Suppressor macrophage treated with lipopolysaccharide for 1 hour (primary cell): ENCODE measurements around the gene SAG.

Experiments used
- DNase-seq, 3 donors: peaks; one replicate each; pipeline ENCODE4 v3.0.0-alpha.2; 2020 to 2022

SAG gene

DNA sequence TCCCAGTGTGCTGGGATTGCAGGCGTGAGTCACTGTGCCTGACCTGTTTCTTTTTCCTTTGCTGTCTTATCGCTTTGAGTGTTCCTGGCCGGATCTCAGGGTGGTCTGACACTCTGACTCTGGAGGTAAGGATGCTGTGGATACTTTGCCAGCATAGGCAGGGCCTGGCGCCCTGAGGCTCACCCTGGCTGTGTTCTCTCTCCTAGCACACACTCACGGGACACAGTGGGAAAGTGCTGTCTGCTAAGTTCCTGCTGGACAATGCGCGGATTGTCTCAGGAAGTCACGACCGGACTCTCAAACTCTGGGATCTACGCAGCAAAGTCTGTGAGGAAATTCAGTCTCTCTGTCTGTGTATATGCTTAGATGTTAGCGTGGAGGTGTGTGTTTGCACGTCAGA lies 18.0 kb upstream of the SAG start:
- no peak for DNase-seq

DNA sequence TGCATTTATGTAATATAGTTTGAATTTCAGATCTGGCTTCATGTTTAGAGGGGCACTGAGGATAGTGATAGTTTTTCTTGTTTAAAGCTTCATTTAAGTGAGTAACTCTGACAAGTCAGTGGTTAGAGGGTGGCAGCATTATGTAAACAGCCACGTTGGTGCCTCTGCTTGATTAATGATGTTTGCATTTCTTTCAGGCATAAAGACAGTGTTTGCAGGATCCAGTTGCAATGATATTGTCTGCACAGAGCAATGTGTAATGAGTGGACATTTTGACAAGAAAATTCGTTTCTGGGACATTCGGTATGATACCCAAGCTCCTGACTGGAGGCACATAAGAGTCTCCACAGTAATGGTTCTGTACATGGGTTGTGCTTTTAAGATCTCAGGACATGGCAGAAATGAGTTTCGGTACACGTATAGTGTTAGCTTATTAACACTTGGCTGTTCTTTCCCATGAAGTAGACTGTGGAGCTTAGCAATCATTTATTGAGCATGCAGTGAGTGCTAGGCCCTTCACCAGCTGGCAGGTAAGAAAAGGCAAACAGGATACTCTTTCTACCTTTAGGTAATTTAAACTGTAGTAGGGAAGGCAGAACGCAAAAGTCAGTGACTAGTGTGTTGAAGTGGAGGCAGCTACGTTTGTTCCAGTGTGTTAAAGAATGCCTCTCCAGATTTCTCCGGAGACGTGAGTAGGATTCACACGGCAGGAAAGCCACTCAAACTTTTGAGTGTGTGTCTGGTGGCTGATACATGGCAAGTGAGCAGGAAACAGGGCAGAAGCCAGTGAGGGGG lies 17.4 kb upstream of the SAG start:
- no peak for DNase-seq

DNA sequence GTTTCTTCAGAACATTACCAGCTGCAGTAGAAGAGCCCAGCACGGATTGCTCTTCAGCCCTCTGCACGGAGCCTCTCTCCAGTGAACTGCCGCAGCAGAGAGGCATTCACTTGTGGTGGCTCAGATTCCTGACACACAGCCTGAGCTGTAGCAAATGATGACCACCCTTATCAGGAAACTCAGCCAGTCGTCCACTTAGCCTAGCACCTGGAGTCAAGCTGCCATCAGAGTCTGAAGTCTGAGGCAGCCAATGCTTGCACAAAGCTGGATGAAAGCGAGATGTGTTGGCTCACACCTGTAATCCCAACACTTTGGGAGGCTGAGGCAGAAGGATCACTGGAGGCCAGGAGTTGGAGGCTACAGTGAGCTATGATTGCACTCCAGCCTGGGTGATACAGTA lies 11.7 kb upstream of the SAG start:
- DNase-seq: no peak

DNA sequence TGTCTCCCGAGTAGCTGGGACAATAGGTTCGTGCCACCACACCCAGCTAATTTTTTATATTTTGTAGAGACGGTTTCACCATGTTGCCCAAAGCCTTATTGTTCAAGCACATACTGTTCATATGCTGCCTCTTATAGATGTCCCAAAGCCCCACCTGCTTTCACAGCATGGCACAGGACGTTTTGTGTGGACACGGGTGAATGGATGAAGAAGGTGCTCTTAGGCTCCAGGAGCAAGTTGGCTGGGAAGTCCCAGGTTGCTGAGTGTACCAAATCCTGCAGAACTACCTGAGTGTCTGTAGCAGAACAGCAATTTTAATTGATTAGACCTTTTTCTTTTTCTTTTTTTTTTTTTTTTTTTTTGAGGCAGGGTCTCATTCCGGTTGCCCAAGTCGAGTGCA lies 10.5 kb upstream of the SAG start:
- no peak for DNase-seq

DNA sequence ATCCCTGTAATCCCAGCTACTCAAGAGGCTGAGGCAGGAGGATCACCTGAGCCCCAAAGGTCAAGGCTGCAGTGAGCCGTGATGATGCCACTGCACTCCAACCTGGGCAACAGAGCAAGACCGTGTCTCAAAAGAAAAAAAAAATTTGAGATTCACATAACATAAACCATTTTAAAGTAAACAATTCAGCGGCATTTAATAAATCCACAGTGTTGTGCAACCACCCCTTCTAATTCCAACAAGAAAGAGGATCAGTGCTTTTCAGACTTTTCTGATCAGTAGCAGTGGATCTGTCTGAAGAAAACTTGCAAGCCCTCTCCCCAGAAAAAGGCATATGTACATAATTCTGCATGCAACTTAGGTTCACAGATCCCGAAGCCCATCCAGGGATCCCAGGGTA lies 7.2 kb upstream of the SAG start:
- no peak for DNase-seq

DNA sequence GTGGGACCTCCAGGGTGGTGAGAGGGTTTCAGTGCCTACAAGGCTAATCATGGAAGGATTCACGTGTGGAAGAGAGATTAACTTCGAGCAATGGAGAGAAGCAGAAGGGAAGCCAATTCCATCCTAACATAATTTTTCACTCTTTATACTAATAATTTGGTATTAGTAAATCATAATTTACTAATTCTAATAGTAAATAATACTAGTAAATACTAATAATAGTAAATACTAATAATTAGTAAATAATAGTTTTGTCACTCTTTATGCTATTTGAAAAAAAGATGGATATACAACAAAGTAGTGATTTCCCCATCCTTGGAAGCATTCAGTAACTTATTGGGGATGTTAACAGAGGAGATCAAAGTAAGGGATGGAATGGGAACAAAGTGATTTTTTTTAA lies 6.4 kb upstream of the SAG start:
- DNase-seq: no peak

DNA sequence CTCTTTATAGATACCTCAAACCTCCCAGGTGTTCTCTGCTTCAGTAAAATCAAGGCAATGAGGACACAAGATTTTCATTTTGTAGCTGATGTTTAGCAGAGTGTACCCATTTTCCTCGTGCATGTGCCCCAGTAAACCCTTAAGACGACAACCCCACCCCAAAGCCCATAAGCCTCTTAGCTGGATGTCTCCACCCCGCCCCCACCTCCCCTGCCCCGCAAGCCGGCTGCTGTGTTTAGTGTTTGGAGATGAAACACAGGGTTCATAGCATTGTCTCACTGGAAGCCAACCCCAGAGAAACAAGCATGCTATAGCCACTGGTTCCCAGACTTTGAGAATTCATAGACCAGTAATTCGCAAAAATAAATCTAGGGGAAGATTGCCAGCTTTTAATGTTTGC lies 5.8 kb upstream of the SAG start:
- no peak for DNase-seq

DNA sequence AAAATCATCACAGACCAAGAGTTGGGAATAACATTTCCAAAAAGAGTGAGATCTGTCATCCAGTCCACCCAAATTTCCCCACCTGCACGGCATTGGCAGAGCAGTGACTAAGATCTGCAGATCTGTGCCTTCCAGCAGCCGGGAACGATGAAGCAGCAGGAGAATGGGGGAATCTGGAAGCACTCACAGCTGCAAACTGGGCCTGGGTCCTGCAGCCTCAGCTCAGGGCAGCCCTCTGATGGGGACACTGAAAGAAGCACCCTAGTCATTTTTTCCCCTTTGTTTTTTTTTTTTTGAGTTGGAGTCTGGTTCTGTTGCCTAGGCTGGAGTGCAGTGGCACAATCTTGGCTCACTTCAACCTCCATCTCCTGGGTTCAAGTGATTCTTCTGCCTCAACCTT lies 4.4 kb upstream of the SAG start:
- no peak for DNase-seq

DNA sequence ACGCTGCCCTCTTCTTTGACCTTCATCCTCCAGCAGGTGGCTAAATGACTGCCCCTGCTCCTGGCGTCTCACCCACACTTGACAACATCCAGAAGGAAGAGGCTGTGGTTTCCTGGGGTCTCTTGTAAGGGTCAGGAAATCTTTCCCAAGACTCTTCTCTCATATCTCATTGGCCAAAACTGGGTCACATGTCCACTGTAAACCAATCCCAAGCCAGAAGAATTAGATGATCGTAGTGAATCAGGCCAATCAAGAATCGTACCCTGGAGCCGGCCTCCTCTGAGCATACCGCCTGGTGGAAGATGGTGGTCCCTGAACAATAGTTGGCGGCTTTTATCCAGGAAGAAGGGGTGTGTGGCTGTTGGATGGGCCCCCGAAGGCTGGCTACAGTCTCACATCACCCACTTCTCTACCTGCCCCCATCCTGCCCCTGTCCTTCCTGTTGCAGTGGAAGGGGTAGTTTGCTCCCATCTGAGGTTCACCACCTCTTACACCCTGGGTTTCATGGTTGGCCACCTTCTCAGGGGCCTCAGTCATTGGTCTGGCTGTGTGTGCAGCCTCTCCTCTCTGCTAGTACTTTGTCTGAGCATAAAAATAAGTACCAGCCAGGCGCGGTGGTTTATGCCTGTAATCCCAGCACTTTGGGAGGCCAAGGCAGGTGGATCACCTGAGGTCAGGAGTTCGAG lies 3.8 kb downstream of the SAG start:
- no peak for DNase-seq

DNA sequence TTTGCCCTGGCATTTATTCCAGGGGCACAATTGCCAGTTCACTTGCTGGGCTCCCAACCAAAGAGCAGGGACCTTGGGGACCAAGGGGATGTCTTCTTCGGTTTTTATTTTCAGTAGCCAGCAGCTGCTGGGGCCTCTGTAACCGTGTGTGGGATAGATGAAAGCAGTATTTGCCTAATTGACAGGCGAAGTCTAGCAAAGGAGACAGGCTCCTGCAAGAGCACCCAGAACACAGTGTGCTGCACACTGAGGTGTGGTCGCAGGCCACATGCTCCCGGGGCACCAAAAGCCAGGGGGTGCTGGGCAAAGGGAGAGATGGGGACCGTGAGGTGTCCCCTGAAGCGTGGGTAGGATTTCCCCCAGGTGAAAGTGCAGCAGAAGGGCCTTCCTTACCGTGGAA lies 5.3 kb downstream of the SAG start:
- DNase-seq: no peak

DNA sequence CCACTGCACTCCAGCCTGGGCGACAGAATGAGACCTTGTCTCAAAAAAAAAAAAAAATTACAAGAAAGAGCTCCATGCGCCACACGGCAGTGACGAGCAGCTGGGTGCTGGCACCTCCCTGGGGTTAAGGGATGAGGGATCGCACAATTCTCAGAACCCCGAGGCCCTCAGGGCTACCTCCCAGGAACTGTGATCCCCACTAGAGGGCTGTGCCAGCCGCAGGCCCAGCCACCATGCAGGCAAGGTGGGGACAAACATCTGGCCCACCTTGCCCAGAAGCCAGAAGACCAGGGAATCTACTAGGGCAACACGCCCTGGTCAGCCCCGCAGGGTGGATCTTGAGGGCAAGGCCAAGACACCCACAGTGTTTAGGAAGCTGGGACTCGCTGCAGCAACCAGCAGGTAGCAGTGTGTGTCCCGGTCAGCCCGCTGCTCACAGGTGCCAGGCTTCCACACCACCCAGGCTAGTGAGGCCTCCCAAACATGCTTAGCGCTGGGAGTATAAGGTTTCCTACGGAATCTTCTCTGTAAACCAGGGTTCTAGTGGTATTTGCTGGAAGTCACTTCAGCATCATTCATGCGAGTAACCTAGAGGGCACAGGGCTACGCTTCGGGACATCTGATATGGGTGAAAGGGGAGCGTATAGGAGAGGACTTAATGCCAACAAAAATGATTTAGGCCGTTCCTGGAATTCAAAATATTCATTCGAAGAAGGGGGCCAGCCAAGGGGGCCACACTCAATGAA lies 6.7 kb downstream of the SAG start:
- no peak for DNase-seq

DNA sequence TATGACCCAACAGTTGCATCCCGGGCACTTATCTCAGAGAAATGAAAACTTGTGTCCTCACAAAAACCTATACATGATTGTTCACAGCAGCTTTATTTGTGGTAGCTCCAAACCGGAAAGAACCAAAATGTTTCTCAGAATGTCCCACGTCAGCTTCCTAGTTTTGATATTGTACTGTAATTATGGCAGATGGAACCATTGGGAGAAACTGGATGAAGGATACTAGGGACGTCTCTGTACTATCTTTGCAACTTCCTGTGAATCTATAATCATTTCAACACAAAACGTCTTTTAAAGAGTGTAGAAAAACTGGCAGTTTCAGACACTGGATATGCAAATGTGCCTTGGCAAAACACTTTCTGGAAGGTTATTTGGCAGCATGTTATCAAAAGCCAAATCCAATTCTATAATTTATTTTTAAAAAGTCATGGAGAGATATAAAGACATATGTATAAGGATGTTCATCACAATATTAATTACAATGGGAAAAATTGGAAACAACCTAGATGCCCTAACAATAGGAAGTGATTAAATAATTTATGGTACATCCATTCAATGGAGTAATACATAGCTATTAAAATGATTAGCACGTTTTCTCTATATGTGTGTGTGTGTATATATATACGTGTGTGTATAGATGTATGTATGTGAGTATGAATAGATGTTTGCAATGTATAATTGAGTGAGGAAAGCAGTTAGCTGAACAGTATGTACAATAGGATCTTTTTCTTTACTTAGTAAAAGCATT lies 9.8 kb downstream of the SAG start:
- no peak for DNase-seq

DNA sequence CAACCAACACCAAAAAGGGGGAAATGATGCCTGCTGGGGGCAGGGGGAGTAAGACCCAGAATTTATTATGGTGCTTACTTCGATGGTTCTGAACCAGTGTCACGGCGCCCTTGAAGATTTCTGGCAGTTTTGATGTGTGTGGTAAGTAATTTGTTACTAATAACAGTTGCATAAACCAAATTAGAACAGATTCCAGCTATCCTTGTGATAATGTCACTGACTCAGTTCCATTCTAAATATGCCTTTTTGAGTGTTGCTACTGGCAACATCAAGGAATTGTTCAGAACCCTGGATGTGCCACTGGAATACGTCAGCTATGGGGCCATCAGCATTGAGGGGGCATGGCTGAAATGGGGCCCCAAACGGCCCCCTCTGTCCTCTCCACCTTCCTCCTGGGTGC lies 11.6 kb downstream of the SAG start:
- no peak for DNase-seq

DNA sequence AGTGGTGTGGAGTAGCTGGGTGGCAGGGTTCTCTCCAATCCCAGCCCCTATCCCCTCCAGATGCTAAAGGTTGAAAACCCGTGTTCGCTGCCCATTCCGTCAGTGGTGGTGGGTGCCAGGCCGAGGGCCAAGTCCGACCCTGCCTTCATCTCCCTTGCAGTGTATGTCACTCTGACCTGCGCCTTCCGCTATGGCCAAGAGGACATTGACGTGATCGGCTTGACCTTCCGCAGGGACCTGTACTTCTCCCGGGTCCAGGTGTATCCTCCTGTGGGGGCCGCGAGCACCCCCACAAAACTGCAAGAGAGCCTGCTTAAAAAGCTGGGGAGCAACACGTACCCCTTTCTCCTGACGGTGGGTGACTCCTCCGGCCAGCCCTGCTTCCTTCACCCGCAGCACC lies 12.9 kb downstream of the SAG start:
- DNase-seq: no peak

DNA sequence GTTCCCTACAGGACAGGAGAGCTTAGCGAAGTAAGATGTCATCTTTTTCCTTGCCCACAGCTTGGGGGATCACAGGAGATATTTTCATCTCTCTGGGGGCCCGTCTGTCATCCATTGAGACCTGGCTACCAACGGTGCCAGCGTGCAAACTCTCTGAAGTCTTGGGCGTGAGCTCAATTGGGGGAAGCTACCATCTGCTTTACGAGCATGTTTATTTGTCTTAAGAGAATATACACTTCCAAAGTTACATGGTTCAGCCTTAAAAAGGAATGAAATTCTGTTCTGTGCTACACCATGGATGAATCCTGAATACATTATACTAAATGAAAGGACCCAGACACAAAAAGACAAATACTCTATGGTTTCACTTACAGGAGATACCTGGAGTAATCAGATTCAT lies 13.6 kb downstream of the SAG start:
- no peak for DNase-seq

DNA sequence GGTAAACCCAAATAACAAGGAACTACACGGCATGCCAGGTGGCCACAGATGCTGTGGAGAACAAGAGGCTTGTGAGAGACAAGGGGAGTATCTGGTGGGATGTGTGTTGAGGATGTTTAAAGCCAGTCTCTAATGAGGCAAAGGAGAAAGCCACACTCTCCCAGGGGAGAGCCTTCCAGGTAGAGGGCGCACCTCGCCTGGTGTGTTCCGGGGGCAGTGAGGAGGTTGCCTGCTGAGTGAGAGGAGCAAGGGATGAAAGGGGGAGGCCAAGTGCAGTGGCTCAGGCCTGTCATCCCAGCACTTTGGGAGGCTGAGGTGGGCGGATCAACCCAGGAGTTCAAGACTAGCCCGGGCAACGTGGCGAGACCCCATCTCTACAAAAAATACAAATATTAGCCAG lies 16.2 kb downstream of the SAG start:
- DNase-seq: no peak

DNA sequence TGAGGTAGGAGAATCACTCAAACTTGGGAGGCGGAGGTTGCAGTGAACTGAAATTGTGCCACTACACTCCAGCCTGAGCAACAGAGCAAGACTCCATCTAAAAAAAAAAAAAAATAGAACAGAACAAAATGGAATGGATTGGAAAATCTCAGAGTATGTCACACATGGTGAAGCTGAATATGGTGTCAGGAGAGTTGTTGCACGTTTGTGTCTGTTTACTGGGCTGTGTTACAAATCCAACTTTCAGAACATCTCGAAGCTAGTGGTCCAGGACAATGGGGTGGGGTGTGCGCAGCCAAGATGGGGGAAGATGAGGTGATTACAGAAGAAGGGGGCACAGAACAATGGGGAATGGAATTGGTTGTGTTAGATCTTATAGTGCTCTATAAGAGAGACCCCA lies 17.6 kb downstream of the SAG start:
- no peak for DNase-seq

DNA sequence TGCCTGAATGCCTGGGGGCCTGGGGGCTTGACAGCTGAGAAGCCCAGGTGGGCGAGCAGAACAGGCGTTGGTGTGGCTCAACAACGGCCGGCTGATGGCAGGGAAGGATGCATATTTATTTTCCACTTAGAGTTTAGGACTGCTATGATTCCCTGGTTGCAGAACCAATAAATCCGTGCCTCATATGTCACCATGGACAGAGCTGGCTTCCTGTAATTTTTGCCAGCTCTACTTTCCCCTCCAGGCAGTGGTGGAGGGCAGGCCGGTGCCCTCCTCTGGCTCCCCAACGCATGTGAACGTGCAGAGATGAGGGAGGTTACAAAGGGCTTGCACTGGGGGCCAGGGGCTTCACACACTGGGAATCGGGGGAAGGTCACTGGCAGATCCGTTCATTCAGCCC lies 18.2 kb downstream of the SAG start:
- DNase-seq: no peak

DNA sequence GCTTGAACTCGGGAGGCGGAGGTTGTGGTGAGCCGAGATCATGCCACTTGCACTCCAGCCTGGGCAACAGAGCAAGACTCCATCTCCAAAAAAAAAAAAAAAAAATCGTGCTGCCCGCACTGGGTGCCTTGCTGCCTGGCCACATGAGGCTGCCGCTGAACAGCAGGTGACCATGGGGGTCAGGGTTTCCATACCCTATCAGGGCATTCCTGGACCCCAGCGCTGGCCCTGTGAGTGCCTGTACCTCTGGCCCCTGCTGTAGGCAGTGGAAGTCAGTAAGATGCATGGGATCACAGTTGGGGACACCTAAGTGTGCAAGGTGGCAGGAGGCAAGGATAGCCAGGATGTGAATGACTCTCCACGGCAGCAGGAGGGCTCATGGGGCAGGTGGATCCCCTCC lies 18.9 kb downstream of the SAG start:
- DNase-seq: no peak

DNA sequence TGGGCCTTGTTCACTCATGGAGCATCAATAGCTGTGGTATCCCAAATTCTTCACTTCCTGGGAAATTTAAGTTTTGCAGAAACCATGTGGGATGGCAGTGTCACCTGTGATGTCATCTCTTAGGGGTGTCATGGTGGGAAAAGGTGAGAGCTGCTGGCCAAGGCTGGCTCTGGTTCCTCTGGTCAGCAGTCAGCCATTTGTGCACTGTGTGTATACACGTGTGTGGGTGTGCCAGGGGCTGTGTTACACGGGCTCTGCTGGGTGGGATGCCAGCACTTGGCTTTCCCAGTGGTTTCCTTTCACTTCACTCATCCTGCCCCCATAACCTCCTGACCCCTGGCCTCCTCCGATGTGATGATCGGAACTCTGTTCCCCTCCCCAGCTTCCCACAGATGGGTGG lies 21.3 kb downstream of the SAG start:
- DNase-seq: no peak

DNA sequence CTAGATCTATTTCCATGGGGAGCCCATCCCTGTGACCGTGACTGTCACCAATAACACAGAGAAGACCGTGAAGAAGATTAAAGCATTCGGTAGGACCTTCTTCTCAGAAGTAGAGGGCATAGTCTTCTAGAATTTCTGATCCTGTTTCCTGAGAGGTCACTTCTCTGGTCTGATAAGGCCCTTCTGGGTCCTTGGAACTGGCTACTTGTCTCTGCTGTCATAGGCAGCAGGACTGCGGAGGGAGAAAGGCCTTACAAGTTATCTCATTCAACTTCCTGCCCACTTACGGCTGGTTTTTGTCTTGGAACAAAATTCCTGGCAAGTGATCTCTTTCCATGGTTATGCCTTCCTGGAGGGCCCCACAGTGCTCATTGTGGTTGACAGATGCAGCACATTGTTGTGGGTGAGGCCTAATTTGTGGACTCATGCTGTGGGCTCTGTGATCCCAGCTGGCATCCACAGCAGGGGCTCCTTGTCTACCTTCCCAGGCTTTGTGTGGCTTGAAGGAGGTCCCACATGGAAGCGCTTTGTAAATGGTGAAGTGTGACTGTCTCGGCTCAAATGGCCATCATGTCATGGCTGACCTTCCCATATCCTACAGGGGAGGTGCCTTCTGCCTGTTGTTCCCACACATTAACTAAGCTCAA lies 22.0 kb downstream of the SAG start:
- DNase-seq: no peak

DNA sequence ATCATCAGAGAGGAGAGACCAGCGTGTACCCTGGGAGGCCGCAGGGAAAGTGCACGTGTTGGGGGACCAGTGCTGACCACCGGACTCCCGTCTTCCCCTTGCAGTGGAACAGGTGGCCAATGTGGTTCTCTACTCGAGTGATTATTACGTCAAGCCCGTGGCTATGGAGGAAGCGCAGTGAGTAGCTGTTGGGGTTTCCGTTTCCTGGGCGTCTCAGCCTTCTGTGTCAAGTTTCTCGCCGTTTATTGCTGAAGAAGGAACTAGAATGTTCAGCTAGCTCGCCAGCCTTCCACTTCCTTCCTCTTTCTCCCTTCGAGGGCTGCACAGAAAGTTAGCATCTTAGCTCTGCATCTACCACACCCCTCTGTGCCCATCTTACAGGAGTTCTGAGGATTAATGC lies 23.9 kb downstream of the SAG start:
- DNase-seq: peak; percentile 90 to 96 (median 95)

DNA sequence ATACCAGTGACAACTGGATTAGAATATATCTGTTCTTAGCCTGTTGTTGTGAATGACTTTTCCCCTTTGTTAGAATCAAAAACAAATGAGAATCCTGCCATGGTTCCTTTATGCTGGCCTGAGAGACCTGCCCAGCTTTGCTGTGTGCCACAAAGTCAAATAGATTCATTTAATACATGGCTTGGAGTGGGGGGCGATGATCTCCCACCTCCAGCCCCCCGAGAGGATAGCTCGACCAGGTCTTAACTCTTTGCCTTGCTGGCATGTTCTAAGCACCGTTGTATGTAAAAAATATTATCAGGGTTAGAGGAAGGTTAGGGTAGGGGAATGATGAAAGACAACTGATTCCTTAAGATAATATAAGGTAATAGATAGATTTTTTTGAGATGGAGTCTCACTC lies 24.5 kb downstream of the SAG start:
- DNase-seq: no peak
